K562 treated with DMSO at 1 percent for 12 hours (cell line): ENCODE results near the gene KRCC1. TPM values are rescaled to one million over a fixed set of nuclear protein-coding genes. Genes with fewer than 3 reads are reported as not detected.

Experiments
- total RNA-seq: library from RNA; unstranded; fragments of 300-600 nt; gene quantifications from 2 replicates; pipeline ENCODE4 v1.2.3, GENCODE V29; 2022; ENCODE audit not compliant: insufficient read depth

KRCC1 gene
- total RNA-seq, result 5.3 and 11.7 TPM in 2 replicates

GRCh38 chr2:88055371-88056128, at the start of gene KRCC1:
TSS of gene KRCC1 (minus strand) at chr2:88055783. CDS start at chr2:88028563, 27,220 bp downstream.

GRCh38 chr2:88067598-88067997, 12.0 kb upstream of the KRCC1 start, which contains the start of gene SMYD1:
TSS of gene SMYD1 (plus strand) at chr2:88067825. CDS start at chr2:88067865, 40 bp downstream.

GRCh38 chr2:88016086-88016959, 39.3 kb downstream of the KRCC1 start, which contains the start of gene RNU2-63P:
TSS of gene RNU2-63P (minus strand) at chr2:88016547.

Other genes starting within 250 kb of the KRCC1 start
- 2.5 and 4.1 TPM in 2 replicates for gene RGPD2, start 230.0 kb downstream of the KRCC1 start, total RNA-seq
- gene RNU2-63P, start 39.2 kb downstream of the KRCC1 start, total RNA-seq, result not detected in 2 replicates
- gene SMYD1, start 12.0 kb upstream of the KRCC1 start, total RNA-seq, result not detected in 2 replicates
- gene FABP1, start 72.3 kb upstream of the KRCC1 start, total RNA-seq, result not detected in 2 replicates
- gene THNSL2, start 114.6 kb upstream of the KRCC1 start, total RNA-seq, result not detected in 2 replicates